Right renal cortex interstitium (tissue), 3 donors: ENCODE results near the gene PLP1. TPM values are rescaled to one million over a fixed set of nuclear protein-coding genes. Genes with fewer than 3 reads are reported as not detected.

Experiments used
- DNase-seq, 3 donors: peaks; one replicate each; pipeline ENCODE4 v3.0.0-alpha.2; 2013; ENCODE audit warnings: low read depth in 3 of 3, low spot score in 2 of 3
- polyA plus RNA-seq, 3 donors: library from polyadenylated mRNA; unstranded; fragments of 120-200 nt; gene quantifications; one replicate each; pipeline ENCODE4 v1.2.1, GENCODE V29; 2013; ENCODE audit not compliant: insufficient read length in 3 of 3

PLP1 gene
- polyA plus RNA-seq, 3 donors = 3.5 to 6.1 (median 5.9) TPM

- DNase-seq = no peak
Observed at GRCh38 chrX:103823591-103823990, 47.0 kb downstream of the PLP1 start.

DNA sequence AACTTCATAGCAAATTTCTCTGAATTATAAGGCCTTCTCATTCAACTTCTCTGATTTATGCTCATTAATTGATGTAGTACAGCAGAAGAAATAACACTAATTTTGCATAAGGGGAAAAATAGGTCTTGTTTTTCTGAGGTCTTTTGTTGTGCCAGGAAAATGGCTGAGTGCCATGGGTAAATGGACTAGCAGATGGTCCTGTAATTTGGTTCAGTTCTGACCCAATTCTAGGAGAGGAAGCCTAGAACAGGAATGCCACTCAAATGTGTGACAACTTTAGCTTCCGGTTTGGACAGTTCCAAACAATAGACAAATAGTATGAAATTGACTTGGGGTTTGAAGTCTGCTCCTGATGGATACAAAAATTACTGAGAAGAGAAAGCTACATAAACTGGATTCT is 49.2 kb downstream of the PLP1 start:
- DNase-seq = no peak

- no peak for DNase-seq
Observed at GRCh38 chrX:103828529-103828928, 51.9 kb downstream of the PLP1 start.

DNA sequence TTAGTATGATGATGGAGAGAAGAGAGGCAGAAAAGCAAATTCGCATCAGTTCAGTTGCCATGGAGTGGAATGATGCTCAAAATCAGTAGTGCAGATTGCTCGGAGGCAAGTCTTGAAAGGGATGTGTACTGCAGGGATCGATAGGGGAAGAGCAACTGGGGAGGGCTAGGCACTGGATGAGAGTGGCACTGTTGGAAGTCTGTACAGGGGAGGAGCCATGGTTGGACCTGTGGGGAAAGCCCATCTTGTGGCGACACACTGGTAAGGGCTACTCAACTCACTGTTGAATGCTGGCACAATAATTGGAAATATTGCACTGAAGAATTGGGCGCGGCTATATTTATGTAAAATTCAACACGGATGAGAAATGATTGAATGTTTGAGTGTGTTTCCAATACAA is 54.2 kb downstream of the PLP1 start:
- DNase-seq = no peak

- no peak for DNase-seq
Observed at GRCh38 chrX:103831342-103831802, 54.7 kb downstream of the PLP1 start.

DNA sequence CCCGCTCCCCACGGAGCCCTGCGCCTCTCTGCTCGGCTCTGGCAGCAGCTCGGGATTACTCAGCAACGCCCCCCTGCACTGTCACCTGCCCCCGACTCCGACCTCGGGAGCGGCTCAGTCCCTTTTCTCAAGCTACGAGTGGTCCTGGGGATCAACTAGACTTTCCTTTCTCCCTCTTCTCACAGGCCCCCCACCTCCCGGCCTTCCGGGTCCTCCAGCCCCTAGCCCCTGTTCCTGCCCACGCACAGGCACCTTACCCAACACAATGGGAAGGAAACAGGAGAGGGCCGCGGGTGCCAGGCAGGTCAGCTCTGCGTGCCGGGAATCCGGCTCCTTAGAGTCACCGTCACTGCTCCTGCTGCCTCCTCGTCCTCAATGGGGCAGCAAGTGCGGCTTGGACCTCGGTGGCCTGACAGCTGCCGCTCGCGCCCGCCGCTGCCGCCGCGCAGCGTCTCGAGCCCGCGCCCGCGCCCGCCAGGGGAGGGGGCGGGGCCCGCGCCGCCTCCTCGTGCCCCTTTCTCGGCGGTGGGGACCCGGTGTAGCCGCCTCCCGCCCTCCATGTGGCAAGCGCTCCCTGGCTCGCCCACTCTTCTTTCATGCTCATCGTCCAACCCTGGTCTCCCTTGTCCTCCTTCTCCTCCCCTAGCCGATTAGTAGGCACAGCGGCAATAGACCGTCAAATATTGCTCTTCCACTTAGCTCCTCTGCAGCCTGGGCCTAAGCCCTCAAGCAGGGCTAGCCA is 55.3 kb downstream of the PLP1 start, which contains the start of gene RAB9B:
RAB9B (minus strand) TSS at position 455 of the 742 bp plus-strand sequence. CDS start 6,473 bp downstream, outside the sequence.
- DNase-seq = no peak

DNA sequence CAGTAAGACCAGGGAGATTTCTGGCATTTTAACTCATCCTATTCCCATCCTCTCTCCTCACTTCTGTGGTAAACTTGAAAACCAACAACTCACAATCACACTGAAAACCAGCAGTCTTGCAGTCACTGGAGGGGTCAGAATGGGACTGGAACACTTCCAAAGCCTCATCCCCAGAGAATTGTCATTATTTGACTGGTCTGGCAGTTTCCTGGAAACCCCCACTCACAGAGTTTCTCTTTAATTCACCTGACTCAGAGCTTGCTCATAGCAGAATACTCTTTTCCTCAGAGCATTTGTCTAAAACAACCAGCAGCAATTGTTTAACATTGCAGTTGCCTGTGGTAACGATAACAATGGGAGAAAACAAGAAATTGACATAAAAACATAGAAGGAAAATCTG is 62.8 kb downstream of the PLP1 start:
- no peak for DNase-seq

Other genes with a start within 250 kb of the PLP1 start
- gene TCEAL4, start 191.3 kb upstream of the PLP1 start, polyA plus RNA-seq = 100 to 1,000 TPM; 192 to 231 (median 197) TPM
- 10 to 100 TPM; 35.3 to 41.6 (median 37.5) TPM for gene TCEAL3, start 168.9 kb upstream of the PLP1 start, polyA plus RNA-seq
- 10 to 100 TPM; 30.0 to 32.2 (median 30.8) TPM for gene TCEAL1, start 147.9 kb upstream of the PLP1 start, polyA plus RNA-seq
- gene MORF4L2, start 90.1 kb upstream of the PLP1 start, polyA plus RNA-seq = 100 to 1,000 TPM; 326 to 343 (median 341) TPM
- gene TMEM31, start 65.9 kb upstream of the PLP1 start, polyA plus RNA-seq = 1 to 10 TPM; 1.1 to 1.5 (median 1.5) TPM
- 1 to 10 TPM; 2.4 to 2.7 (median 2.5) TPM for gene RAB9B, start 55.4 kb downstream of the PLP1 start, polyA plus RNA-seq
- gene TMSB15B, start 185.8 kb downstream of the PLP1 start, polyA plus RNA-seq = 10 to 100 TPM; 23.5 to 25.2 (median 24.7) TPM
- not detected for gene H2BW1, start 236.9 kb downstream of the PLP1 start, polyA plus RNA-seq